Measurements from ENCODE around the gene CCNA2.

The CCNA2 gene

GRCh38 chr4:121773883-121774282, 49.8 kb downstream of the CCNA2 start:
- no peak for TF ChIP-seq CTCF (IDR thresholded peaks at IDR 0.05; ENCODE audit: control extremely low read depth, extremely low read depth, low read depth, missing control alignments)
- ChIA-PET POLR2A (no interaction called here), CTCF (interaction anchor here (0.8 kb wide), 1 partner anchor 9 kb away, joined by 3 read pairs; the partner anchor contains the start of gene SMIM43)
- no peak for DNase-seq (ENCODE audit: extremely low spot score)

GRCh38 chr4:121771869-121772268, 51.8 kb downstream of the CCNA2 start:
- DNase-seq (ENCODE audit: extremely low spot score), result no peak
- no peak for TF ChIP-seq CTCF (IDR thresholded peaks at IDR 0.05; ENCODE audit: control extremely low read depth, extremely low read depth, low read depth, missing control alignments)
- ChIA-PET POLR2A (no interaction called here), CTCF (interaction anchor here (1.1 to 3.0 kb wide), 2 partner anchors 13 to 39 kb away, joined by 3 to 7 read pairs; no protein-coding TSS in a partner anchor)

GRCh38 chr4:121769341-121769740, 54.3 kb downstream of the CCNA2 start:
- no peak for TF ChIP-seq CTCF (IDR thresholded peaks at IDR 0.05; ENCODE audit: control extremely low read depth, extremely low read depth, low read depth, missing control alignments)
- no peak for DNase-seq (ENCODE audit: extremely low spot score)
- ChIA-PET CTCF (no interaction called here), POLR2A (no interaction called here)

- no peak for DNase-seq (ENCODE audit: extremely low spot score)
- ChIA-PET CTCF (no interaction called here), POLR2A (no interaction called here)
- TF ChIP-seq CTCF (IDR thresholded peaks at IDR 0.05; ENCODE audit: control extremely low read depth, extremely low read depth, low read depth, missing control alignments), result no peak
Measured at GRCh38 chr4:121767166-121767565, 56.5 kb downstream of the CCNA2 start.

Data from GM10248 (cell line).